HG02885 (cell line): ENCODE data around the gene SDHAF4.
"Not testable (repeated sequence)": the region's sequence is repeated elsewhere in the genome, so short reads cannot be mapped to it uniquely, and the experiment has no call there.

ENCODE experiments used
- ATAC-seq: cut with Tn5 transposase; IDR thresholded peaks from one replicate; pipeline ENCODE4 v1.9.1; 2021; ENCODE audit warnings: mild to moderate bottlenecking; ENCODE audit not compliant: unreplicated experiment, poor library complexity

The SDHAF4 gene

DNA sequence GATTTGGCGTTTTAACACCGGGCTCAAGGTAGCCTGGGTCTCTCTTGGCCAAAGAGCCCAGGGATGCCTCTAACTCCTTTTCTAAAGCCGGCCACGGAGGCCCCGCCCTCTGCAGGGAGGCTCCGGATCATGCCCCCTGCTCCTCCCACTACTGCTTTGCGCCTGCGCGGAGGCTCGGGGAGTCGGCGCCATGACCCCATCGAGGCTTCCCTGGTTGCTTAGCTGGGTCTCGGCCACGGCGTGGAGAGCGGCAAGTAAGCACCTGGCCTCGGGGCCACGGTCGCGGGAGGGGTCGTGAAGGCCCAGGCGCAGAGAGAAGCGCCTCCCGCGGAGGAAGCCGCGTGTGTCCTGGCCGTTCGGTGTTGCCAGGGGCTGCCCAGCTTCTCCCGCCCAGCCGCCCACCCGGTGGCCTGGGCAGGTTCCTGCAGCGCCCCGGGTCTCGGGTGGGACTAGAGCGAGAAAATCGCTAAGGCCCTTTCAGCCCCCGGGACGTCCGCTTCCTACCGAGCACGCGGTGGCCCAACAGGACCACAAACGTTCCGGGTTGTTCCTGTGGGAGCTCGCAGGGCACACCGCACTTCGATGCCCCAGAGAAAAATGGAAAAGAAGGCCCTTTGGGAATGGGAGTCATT, at the start of gene SDHAF4:
SDHAF4 (plus strand) TSS at position 180 of the 632 bp plus-strand sequence; CDS start at position 191, 11 bp downstream.
- peak; percentile 99 for ATAC-seq

DNA sequence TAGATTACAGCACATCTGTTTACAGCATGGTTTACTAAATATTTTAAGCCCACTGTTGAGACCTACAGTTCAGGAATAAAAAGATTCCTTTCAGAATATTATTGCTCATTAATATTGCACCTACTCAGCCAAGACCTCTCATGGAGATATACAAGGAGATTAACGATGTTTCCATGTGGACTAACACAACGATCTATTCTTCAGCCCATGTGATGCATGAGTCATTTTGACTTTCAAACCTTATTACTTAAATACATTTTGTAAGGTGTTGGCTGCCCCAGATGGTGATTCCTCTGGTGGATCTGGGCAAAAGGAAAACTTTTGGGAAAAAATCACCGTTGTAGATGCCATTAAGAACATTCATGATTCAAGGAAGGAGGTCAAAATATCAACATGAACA, 48.0 kb upstream of the SDHAF4 start:
- no peak for ATAC-seq

DNA sequence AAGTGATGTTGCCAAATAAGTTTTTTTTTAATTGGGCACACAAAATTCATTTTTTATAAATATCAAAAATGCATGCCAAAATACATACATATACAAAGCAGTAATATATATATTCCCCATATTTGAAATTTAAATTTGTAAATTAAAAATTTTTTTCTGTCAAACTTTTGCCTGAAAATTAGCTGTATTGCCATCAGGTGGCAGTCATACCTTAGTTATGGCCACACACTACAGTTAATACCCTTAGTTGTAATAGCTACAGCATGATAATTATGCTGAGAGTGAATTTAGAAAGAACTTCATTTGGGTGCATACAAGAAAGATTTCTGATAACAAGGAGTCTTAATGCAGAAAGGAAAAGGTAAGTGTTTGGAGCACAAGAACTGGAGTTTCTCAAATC, 46.2 kb upstream of the SDHAF4 start:
- peak; percentile 52 for ATAC-seq

DNA sequence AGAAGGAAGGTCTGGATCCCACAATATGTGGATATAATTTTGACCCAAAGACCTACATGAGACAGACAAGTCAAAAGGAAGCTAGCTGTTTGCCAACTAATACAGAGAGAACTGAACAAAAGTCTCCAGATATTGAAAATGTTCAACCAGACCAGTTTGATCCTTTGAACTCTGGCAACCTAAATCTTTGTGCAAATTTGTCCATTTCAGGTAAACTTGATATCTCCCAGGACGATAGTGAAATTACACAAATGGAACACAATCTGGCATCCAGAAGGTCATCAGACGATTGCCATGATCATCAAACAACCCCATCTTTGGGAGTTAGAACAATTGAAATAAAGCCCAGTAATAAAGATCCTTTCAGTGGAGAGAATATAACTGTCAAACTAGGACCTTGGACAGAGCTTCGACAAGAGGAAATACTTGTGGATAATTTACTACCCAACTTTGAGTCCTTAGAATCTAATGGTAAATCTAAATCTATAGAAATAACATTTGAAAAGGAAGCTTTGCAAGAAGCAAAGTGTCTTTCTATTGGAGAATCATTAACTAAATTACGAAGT, 41.9 kb upstream of the SDHAF4 start:
- no peak for ATAC-seq

DNA sequence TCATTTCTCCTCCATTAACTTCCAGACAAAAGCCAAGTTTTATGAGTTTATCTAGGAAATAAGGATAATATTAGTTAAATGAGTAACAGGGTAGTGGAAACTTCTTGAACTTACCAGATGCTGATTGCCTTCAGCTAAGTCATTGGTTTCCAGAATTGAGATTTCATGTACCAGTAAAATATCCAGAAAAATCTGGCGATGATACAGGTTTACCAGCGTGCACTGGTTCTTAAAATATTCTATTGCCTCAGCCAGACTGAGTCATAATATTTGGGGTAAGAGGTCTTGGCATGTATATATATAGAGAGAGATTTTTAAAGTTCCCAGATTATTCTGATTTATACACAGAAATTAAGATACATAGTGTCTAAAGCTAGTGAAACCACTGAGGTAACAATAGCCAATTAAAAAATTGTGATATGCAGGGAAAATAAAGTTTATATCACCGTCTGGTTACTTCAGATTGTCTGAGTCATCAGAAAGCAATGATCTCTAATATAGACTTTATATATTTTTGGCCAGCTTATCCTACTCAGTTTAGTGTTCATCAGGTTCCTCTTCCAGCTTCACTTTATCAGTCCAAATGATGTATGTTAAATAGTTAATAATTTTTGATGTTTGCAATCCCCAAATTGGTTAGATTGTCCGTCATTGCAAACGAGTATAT, 39.5 kb upstream of the SDHAF4 start:
- ATAC-seq = no peak

DNA sequence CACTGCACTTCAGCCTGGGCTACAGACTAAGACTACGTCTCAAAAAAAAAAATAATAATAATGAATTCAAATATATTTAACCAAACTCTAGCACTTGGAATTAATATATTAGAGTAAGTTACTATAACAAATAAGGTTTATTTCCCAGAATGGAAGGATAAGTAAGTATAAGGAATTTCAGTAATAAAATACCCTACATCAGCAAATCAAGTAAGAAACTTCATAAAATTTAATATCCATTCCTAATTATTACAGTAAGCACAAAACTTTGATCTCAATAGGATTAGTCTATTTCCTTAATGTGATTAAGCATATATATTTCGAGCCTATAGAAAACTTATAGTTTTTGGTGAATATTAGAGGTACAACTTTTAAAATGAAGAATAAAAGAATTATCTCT, 36.7 kb upstream of the SDHAF4 start:
- no peak for ATAC-seq

DNA sequence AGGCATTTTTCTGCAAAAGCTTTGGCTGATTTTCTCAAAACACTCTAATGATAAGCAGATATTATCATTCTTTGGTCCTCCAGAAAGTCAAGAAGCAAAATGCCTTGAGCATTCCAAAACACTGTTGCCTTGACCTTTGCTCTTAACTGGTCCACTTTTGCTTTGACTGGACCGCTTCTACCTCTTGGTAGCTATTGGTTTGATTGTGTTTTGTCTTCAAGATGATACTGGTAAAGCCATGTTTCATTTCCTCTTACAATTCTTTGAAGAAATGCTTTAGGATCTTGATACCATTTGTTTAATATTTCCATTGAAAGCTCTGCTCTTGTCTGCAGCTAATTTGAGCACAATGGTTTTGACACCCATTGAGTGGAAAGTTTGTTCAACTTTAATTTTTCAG, 35.6 kb upstream of the SDHAF4 start:
- ATAC-seq = peak; percentile 68

DNA sequence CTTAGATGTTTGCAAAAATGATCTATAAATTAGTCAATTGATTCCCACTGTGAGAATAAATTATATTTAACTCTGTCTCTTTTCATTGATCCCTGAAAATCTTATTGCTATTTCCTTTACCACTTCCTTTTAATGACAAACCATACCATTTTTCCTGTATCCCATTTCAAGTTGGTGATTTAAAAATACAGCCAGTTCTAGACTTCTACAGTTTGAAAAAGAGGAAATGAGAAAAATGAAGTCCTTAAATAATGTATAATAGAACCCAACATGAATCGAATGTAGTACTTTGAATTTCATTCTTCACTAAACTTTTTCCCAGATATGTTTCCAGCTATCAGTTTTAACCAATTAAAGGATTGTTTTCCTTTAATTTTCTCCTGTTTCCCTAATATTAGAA, 29.5 kb upstream of the SDHAF4 start:
- peak; percentile 61 for ATAC-seq

DNA sequence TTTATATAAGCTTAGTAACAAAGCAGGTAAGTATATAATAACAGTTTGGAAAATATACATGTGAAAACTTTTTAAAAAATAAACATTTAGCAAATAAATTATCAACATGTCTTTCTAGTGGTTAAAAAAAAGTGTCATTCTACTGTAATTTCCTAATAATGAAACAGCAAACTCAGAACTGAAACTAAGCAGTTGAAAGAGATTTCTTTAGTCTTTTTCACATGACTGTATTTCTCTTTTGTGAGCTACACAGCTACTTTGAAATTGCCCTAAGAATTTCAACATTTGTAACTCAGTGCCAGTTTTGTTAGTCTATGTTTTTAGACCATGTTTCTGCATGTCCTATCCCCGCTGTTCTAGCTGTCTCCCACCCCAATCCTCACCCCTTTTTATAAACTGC, 28.4 kb upstream of the SDHAF4 start:
- ATAC-seq = peak; percentile 87

DNA sequence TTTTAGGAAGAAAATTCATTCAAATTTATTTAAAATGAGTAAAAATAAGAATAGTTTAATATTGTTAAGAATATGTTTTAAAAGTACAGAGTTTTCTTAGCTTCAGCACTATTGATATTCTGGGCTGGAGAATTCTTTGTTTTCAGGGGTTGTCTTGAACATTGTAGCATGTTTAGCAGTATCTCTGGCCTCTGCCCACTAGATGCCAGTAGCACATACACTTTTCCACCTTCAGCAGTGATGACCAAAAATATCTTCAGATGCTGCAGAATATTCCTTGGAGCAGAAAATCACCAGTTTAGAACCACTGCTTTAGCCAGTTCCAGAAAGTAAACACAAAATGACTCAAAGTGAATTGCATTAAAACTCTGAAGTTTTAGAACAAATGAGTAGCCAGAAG, 19.4 kb upstream of the SDHAF4 start:
- ATAC-seq = no peak

DNA sequence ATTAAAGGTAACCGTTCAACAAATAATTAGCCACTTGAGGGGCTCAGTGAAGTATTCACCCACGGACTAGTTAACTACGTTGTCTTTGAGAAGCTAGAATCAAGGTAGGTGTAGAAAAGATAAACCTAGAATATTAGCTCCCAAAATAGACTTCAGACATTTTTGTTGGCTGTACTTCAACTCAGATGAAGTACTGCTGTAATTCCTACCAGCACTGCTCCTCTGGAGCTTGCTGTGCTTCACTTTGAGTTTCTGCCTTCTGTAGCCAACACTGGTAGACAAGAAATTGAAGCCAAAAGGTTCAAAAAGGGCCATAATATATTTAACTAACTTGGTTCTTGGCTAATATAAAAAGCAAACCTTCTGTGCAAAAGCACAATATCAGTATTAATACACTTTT, 18.8 kb upstream of the SDHAF4 start:
- no peak for ATAC-seq

DNA sequence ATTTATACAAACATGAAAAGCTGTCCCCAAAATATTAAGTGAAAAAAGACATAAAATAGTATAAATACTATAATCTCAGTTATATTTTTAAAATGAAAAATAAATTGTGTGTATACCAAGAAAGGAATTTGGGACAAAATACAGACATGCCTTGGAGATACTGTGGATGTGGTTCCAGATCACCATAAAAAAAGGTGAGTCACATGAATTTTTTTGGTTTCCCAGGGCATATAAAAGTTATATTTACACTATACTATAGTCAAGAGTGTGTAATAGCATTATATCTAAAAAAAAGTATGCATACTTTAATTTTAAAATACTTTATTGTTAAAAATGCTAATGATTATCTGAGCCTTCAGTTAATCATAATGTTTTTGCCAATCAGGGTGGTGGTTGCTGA, 17.4 kb upstream of the SDHAF4 start:
- ATAC-seq = no peak

DNA sequence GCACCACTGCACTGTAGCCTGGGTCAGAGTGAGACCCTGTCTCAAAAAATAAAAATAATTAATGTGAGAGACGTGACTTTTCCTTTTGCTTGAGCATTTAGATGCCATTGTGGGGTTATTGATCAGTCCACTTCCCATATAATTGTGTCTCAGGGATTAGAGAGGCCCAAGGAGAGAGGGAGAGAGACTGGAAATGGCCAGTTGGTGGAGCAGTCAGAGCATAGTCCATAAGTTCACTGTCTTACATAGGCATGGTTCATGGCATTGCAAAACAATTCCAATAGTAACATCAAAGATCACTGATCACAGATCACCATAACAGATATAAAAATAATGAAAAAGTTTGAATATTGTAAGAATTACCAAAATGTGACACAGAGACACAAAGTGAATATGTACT, 15.2 kb upstream of the SDHAF4 start:
- ATAC-seq = no peak

DNA sequence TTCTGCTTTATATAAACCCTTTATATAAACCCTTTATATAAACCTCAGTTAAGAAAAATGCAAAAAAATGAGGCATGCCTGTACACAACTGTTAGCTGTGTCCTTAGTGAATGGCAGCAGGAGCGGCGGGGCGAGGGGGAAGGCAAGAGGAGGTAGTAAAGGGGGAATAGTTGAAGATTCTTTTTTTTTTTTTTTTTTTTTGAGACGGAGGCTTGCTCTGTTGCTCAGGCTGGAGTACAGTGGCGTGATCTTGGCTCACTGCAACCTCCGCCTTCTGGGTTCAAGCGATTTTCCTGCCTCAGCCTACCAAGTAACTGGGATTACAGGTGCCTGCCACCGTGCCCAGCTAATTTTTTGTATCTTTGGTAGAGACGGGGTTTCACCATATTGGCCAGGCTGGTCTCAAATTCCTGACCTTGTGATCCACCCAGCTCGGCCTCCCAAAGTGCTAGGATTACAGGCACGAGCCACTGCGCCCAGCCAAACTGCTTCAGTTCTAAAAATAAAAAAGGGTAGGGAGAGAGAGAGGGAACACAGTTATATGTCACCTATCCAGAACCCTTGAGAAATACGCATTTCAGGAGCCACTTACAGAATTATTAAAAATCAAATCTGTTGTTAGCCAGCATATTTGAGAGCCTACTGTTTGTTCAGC, 14.3 kb upstream of the SDHAF4 start:
- not testable (repeated sequence) for ATAC-seq

DNA sequence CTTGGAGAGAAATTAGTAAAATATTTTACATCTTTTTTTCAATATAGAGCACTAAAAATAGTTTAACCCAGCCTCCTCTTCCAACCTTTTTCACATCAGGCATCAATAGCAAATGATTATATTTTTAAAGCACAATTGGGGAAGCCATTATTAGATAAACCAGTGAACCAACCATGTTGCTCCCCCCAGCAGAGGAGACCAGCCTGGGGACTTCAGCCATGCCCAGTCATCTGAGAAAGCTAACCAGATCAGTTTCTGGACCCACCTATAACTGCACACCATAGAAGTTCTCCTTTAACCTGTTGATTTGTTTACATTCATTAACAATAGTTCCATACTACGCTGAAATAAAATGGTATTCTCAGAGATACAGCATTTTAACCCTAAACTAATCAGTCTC, 13.8 kb upstream of the SDHAF4 start:
- ATAC-seq = no peak

DNA sequence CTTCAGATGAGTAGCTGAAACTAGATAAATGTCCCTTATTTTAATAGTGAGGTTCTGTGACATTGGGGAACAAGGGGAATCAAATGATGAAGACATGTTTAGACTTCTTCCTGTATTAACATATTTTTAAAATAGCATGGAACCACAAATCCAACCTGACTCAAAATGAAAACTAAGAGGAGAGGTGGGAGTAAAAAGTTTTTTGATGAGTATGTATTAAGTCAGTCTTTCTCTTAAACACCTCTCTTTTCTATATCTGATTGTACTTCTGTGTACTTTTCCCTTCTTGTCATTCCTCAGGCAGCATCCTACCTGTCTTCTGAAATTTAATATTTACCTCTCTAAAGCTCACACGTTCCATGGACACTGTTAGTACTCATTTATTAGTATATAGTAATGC, 8.7 kb upstream of the SDHAF4 start:
- peak; percentile 50 for ATAC-seq

DNA sequence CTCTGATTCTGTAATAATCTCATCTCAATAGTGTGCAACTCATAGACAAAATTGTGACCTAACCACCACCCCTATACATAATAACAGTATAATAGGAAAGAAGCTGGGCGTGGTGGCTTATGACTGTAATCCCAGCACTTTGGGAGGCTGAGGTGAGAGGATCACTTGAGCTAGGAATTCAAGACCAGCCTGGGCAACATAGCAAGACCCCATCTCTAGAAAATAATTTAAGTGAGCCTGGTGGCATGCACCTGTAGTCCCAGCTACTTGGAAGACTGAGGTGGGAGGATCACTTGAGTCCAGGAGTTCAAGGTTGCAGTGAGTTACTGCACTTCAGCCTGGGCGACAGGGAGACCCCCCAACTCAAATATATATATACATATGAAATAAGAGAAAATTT, 4.3 kb upstream of the SDHAF4 start:
- ATAC-seq = not testable (repeated sequence)

DNA sequence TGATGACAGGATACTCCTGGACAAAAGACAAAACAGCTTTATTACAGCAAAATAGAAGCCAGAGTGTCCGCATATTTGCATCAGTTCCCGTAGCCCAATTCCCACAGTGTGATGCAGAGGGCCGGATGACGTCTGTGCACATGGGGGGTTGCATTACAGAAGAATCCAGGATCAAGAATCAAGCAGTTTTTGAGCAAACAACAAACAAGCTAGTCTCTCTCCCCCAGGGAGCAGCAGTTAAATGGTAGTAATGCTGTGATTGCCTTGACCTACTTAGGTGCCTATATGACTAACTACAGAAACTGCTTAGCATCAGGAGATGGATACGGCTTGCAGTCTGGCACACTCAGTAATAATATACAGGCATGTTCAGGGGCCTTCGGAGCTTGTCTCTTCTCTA, 3.2 kb upstream of the SDHAF4 start:
- no peak for ATAC-seq

DNA sequence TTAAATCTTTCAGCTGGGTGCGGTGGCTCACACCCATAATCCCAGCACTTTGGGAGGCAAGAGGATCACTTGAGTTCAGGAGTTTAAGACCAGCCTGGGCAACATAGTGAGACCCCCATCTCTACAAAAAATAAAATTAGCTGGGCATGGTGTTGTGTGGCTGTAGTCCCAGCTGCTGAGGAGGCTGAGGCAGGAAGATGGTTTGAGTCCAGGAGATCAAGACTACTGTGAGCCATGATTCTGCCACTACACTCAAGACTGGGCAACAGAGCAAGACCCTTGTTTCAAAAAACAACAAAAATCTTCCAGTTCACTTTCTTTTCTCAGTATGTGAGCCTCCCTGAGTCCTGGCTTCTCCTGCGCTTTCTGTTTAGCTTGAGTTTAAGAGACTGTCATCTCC, 7.9 kb downstream of the SDHAF4 start:
- no peak for ATAC-seq

DNA sequence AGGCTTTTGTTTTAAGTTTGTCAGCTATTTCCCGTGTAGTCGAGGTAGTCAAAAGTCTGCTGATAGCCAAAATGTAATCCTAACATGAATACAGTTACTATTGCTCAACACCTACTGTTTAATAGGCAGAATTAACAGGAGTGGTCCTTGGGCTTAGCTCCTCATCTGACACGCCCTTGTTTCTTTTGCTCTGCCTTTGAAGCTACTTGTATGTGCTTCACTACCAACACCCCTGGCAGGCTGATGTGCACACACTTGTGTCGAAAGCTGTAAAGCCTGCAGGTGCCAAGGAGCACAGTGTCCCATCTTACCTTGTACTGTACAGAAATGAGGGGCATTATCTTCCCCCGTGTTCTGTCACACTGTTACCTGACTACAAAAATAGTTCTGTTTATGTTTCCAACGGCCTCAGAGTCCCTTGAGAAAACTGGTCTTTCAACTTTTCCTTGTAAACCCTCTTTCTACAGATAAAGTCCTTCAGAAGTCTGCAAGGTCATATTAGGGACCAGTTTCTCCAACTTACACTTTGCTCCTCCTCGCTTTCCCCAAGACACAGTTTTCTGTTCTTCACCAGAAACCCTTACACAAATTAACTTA, 9.3 kb downstream of the SDHAF4 start:
- no peak for ATAC-seq

DNA sequence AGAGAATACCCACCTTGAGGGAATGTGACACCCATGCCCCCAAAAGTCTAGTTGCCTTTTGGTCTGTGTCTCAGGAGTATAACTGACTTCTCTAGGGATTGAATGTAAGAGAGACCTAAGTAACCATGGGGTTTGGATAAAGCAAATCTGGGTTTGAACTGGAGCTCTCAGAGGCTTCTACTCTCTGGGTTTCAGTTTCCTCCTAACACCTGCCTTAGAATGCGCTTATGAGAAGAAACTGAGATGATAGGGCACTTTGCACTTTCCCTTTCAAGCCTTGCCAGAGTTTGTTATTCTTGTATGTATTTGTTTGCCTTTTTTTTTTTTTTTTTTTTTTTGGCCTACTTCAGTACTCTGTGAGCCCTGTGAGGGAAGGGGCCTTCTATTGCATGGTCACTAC, 19.4 kb downstream of the SDHAF4 start:
- peak; percentile 95 for ATAC-seq
